GM21360 (cell line): ENCODE results near the gene THUMPD3.

Experiments used
- ATAC-seq: cut with Tn5 transposase; IDR thresholded peaks from one replicate; pipeline ENCODE4 v1.9.1; 2021; ENCODE audit warnings: mild to moderate bottlenecking, moderate library complexity; ENCODE audit not compliant: unreplicated experiment

The THUMPD3 gene, protein sequence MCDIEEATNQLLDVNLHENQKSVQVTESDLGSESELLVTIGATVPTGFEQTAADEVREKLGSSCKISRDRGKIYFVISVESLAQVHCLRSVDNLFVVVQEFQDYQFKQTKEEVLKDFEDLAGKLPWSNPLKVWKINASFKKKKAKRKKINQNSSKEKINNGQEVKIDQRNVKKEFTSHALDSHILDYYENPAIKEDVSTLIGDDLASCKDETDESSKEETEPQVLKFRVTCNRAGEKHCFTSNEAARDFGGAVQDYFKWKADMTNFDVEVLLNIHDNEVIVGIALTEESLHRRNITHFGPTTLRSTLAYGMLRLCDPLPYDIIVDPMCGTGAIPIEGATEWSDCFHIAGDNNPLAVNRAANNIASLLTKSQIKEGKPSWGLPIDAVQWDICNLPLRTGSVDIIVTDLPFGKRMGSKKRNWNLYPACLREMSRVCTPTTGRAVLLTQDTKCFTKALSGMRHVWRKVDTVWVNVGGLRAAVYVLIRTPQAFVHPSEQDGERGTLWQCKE

GRCh38 chr3:9362731-9363530 lies at the start of gene THUMPD3:
Gene THUMPD3, plus strand, starts transcription at chr3:9363054. Its CDS starts 2,015 bp downstream, at chr3:9365069.
- ATAC-seq = peak; percentile 94

DNA sequence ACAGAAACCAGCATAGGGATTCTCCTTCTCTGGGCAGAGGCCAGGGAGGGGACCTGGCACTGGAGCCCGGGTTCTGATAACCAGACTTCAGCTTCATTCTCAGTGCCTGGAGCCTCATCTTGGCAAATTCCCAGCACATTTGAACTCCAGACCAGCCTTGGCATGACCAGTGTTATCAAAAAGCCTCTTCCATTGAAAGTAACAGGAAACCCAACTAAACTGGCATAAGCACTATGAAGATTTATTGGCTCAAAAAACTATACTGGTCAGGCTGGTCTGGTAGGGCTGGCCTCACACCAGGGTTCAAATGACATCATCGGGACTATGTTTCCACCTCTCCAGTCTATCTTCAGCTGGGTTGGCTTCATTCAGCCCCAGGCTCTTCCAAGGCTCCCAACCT lies 48.1 kb upstream of the THUMPD3 start:
- no peak for ATAC-seq

GRCh38 chr3:9316881-9317361 lies 45.9 kb upstream of the THUMPD3 start:
- no peak for ATAC-seq

GRCh38 chr3:9322780-9323179 lies 40.1 kb upstream of the THUMPD3 start:
- ATAC-seq = no peak

- ATAC-seq = no peak
These were observed 37.9 kb upstream of the THUMPD3 start for GRCh38 chr3:9324944-9325343.

GRCh38 chr3:9327578-9327977 lies 35.3 kb upstream of the THUMPD3 start:
- ATAC-seq = no peak

GRCh38 chr3:9330166-9330703 lies 32.6 kb upstream of the THUMPD3 start:
- ATAC-seq = no peak

GRCh38 chr3:9331171-9331570 lies 31.7 kb upstream of the THUMPD3 start:
- ATAC-seq = no peak

DNA sequence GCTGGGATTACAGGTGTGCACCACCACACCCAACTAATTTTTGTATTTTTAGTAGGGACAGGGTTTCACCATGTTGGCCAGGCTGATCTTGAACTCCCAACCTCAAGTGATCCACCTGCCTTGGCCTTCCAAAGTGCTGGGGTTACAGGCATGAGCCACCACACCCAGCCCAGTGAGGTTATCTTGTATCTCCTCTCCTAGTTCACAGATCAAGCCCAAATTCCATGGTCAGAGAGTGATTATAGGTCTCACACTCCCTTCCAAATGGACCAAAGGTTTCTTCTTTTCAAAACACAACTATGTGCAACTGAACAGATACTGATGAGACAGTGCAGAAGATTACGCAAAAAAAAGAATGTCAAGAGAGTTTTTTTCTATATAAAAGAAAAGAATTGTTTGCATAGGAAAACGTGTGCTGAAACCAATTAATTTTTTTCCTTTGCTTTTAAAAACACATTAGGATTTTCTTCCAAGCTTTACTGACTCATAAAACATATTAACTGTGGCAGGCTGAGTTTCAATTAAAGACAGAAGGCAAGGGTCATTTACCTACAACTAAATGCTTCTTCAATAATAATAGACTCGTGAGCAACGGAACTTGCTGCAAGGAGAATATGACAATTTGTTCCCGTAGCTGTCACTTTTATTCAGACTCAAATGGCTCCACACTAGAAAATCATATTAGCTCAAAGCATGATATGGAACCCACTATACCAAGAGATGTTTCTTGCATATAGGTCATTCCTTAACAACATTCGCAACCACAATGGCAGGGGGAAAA lies 30.4 kb upstream of the THUMPD3 start:
- ATAC-seq = no peak

- ATAC-seq = no peak
These were observed 22.9 kb upstream of the THUMPD3 start for GRCh38 chr3:9339761-9340471.

GRCh38 chr3:9340472-9340902 lies 22.4 kb upstream of the THUMPD3 start:
- ATAC-seq = no peak

DNA sequence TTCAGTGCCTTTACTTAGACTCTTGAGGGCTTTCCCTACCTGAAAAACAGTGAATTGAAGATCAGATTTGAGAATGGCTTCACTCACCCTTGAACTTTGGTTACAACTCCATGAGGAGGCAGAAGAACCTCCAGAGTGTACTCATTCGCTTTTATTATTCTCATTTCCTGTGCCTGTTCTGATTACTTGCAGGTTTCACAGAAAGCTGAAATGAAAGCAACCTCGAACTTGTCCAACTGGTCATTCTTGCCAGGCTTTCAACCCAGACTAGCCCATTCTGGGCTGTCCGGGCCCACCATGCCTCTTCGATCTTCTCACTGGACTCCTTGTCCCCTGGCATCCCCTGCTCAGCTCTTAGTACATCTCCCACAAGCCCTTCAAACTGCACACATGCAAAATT lies 20.2 kb upstream of the THUMPD3 start:
- ATAC-seq = no peak

- ATAC-seq = no peak
These were observed 19.7 kb upstream of the THUMPD3 start for GRCh38 chr3:9343115-9343514.

- no peak for ATAC-seq
These were observed 17.8 kb upstream of the THUMPD3 start for GRCh38 chr3:9345041-9345440.

GRCh38 chr3:9346141-9346540 lies 16.7 kb upstream of the THUMPD3 start:
- ATAC-seq = no peak

- ATAC-seq = no peak
These were observed 15.8 kb upstream of the THUMPD3 start for GRCh38 chr3:9347081-9347480.

DNA sequence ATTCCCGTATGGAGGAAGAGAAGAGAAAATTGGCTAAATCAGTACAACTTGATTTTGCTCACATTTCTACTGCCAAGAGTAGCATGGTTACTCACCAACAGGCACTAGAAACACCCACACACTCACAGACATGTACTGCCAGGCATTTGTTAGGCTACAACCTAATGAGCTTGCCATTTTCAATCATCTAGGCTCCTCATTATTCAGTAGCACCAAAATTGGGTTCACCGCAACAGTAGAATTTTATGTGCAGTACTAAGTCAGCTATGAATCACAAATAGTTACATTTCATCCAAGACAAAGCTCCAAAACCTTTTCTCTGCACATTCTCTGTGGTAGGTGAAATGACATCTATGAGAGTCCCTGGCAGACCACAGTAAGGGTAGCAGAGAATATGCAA lies 15.0 kb upstream of the THUMPD3 start:
- ATAC-seq = no peak

- ATAC-seq = no peak
These were observed 13.3 kb upstream of the THUMPD3 start for GRCh38 chr3:9349321-9350117.

DNA sequence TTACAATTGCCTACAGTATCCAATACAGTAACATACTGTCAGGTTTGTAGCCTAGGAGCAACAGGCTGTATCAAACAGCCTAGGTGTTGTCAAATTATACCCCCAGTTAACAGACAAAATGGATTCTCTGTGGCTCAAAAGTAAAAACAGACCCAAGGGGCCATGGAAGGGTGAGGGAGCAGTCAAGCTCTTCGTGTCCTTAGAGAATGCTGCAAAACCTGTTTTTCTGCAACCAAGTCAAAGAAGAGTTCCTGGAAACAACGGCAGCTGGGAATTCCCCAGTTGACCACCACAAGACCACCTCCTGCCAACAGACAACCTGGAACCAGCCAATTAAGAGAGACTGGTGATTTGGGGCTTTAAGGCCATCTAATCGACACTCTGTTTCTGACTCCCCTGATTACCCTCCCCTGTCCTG lies 11.1 kb upstream of the THUMPD3 start:
- ATAC-seq = no peak
